NB4 (cell line): ENCODE results near the gene ALKBH3.

ENCODE experiments used
- CTCF ChIP-seq: IDR thresholded peaks from one replicate; pipeline ENCODE4 v1.5.1; 2012; ENCODE audit warnings: low read depth, low read length
- MAX ChIP-seq: IDR thresholded peaks from 2 replicates; pipeline ENCODE4 v1.6.1; 2011; ENCODE audit warnings: low read depth, low read length
- MYC ChIP-seq: IDR thresholded peaks from 2 replicates; pipeline ENCODE4 v1.6.1; 2011; ENCODE audit warnings: low read depth, low read length
- POLR2A ChIP-seq: IDR thresholded peaks from 2 replicates; pipeline ENCODE4 v1.6.1; 2011; ENCODE audit warnings: mild to moderate bottlenecking; ENCODE audit not compliant: insufficient read length; ENCODE audit errors: extremely low read depth

- TF ChIP-seq CTCF (no peak), POLR2A (no peak), MAX (no peak), MYC (no peak)
Measured at GRCh38 chr11:43930868-43931716, 50.5 kb downstream of the ALKBH3 start.
